ENCODE results near the gene VCX3A. TPM values are rescaled to one million over a fixed set of nuclear protein-coding genes. Genes with fewer than 3 reads are reported as not detected.

Gene VCX3A
- total and polyA plus RNA-seq, 2 of the 4 experiments (the other 2 are of a cell fraction) = not detected

- Histone ChIP-seq H3K27me3 (ENCODE audit: control insufficient read depth, insufficient read depth, low read length) (no peaks in the 10 kb centered on the region), H2BK15ac (ENCODE audit: low read depth, low read length) (no peak overlapping the region), H4K8ac (ENCODE audit: low read depth in 2 of 2, low read length in 2 of 2) (no peak overlapping the region), H2BK5ac (ENCODE audit: low read depth, low read length, poor library complexity, severe bottlenecking) (no peak overlapping the region), H3K9ac (ENCODE audit: low read depth, low read length) (no peak overlapping the region), H3K9me1 (ENCODE audit: insufficient read depth, low read length) (no peaks in the 10 kb centered on the region), H3K9me3 (ENCODE audit: control insufficient read depth, insufficient read depth, low read length) (peaks cover 3% of the 10 kb centered on the region; the same call in 1 of the 2 replicates), H3K4ac (ENCODE audit: low read depth, low read length) (no peak overlapping the region), H3K4me3 (ENCODE audit: insufficient read depth, low read depth, low read length) (no peak overlapping the region), H3K18ac (ENCODE audit: low read depth, low read length) (no peak overlapping the region), H2AFZ (replicated peaks; ENCODE audit: low read length, poor library complexity) (no peak overlapping the region), H4K91ac (ENCODE audit: insufficient read depth, low read depth, low read length) (no peak overlapping the region), H3K23ac (ENCODE audit: low read depth, low read length) (no peak overlapping the region), H2BK20ac (ENCODE audit: low read depth, low read length) (no peak overlapping the region), H2AK9ac (replicated peaks; ENCODE audit: low read depth, low read length, poor library complexity) (no peak overlapping the region), H3K4me1 (ENCODE audit: control insufficient read depth, insufficient read depth, low read length) (no peaks in the 10 kb centered on the region), H4K20me1 (ENCODE audit: insufficient read depth, low read length) (no peaks in the 10 kb centered on the region), H3K27ac (ENCODE audit: insufficient read depth, low read length) (no peak overlapping the region), H3K56ac (ENCODE audit: extremely low read depth, insufficient read depth, low read length) (no peak overlapping the region), H4K5ac (ENCODE audit: low read depth, low read length) (no peak overlapping the region), H2BK120ac (ENCODE audit: low read depth, low read length) (no peak overlapping the region), H2AK5ac (ENCODE audit: low read depth, low read length) (no peak overlapping the region), H3K79me1 (ENCODE audit: low read depth in 1 of 2, low read length in 2 of 2) (no peaks in the 10 kb centered on the region), H3K36me3 (ENCODE audit: control insufficient read depth, insufficient read depth, low read length) (no peaks in the 10 kb centered on the region), H3K4me2 (ENCODE audit: low read depth, low read length) (no peak overlapping the region), H3K14ac (replicated peaks; ENCODE audit: low read depth, low read length) (no peak overlapping the region)
- dilution Hi-C loops (cut with HindIII; ENCODE audit: low sequenced_read_pairs, unreplicated experiment) = no loop called here
- no peak for ATAC-seq (ENCODE audit: low read depth)
- intact Hi-C loops (cut with micrococcal nuclease) = no loop called here
- WGBS, 2 experiments (ENCODE audit: extremely low coverage in 2 of 2, insufficient read length in 1 of 2) = no CpG with 5 or more reads among the region's 5 CpGs
- in situ Hi-C loops (cut with MboI; ENCODE audit: low sequenced_read_pairs) = no loop called here
- ChIA-PET POLR2A (ENCODE audit: unreplicated experiment) (no interaction called here), CTCF (no interaction called here)
- TF ChIP-seq MXI1 (IDR thresholded peaks at IDR 0.05; ENCODE audit: borderline replicate concordance, low read depth, low read length) (no peak), RAD21 (IDR thresholded peaks at IDR 0.05; ENCODE audit: low read length) (no peak), MAFK (IDR thresholded peaks at IDR 0.05; ENCODE audit: low read depth, low read length) (no peak), CEBPB (IDR thresholded peaks at IDR 0.05; ENCODE audit: low read depth, low read length) (no peak), RCOR1 (IDR thresholded peaks at IDR 0.05; ENCODE audit: insufficient replicate concordance, low read length) (no peak), SMC3 (IDR thresholded peaks at IDR 0.05; ENCODE audit: low read depth, low read length) (no peak), CHD1 (IDR thresholded peaks at IDR 0.05; ENCODE audit: low read depth, low read length) (no peak), BHLHE40 (IDR thresholded peaks at IDR 0.05; ENCODE audit: low read depth, low read length) (no peak), RFX5 (IDR thresholded peaks at IDR 0.05; ENCODE audit: low read depth, low read length) (no peak), ELK1 (IDR thresholded peaks at IDR 0.05; ENCODE audit: borderline replicate concordance, low read depth, low read length) (no peak), USF2 (IDR thresholded peaks at IDR 0.05; ENCODE audit: low read depth, low read length) (no peak), MAZ (IDR thresholded peaks at IDR 0.05; ENCODE audit: borderline replicate concordance, low read depth, low read length) (no peak), NFE2L2 (IDR thresholded peaks at IDR 0.05; ENCODE audit: low read depth, low read length) (no peak), FOS (IDR thresholded peaks at IDR 0.05; ENCODE audit: low read depth, low read length) (no peak), POLR2A (IDR thresholded peaks at IDR 0.05; ENCODE audit: low read depth, low read length) (no peak)
- no TSS peak for BruUV-seq (replicated peaks)
- DNase-seq = no peak
Observed at GRCh38 chrX:6574762-6575161, 39.8 kb upstream of the VCX3A start.
